ENCODE data around the gene MACROD2.

The MACROD2 gene

GRCh38 chr20:15578113-15578512, 1582.8 kb downstream of the MACROD2 start:
- no peak for TF ChIP-seq Cebpa-rat (IDR thresholded peaks at IDR 0.05)
- no peaks in the 10 kb centered on the region for H3K36me3 ChIP-seq
- no peak overlapping the region for H3K4me2 ChIP-seq

GRCh38 chr20:15579688-15580087, 1584.4 kb downstream of the MACROD2 start:
- Histone ChIP-seq H3K27me3 (no peaks in the 10 kb centered on the region), H3K9me3 (replicated peaks in 1 of 11) (no peaks in the 10 kb centered on the region), H4K20me1 (no peaks in the 10 kb centered on the region), H3K4me2 (no peak overlapping the region), H3K4me1 (no peaks in the 10 kb centered on the region), H3K9ac (no peak overlapping the region), H3K27ac (no peak overlapping the region), H3K36me3 (no peaks in the 10 kb centered on the region), H3K4me3 (no peak overlapping the region)
- TF ChIP-seq Cebpa-rat (IDR thresholded peaks at IDR 0.05), result no peak

More at GRCh38 chr20:15578113-15578512, 1582.8 kb downstream of the MACROD2 start:
- Histone ChIP-seq H4K20me1 (no peaks in the 10 kb centered on the region), H3K4me1 (no peaks in the 10 kb centered on the region), H3K27me3 (no peaks in the 10 kb centered on the region), H3K9me3 (replicated peaks in 1 of 11) (no peaks in the 10 kb centered on the region), H3K9ac (no peak overlapping the region), H3K27ac (no peak overlapping the region), H3K4me3 (no peak overlapping the region)

GRCh38 chr20:15582146-15582760, 1586.9 kb downstream of the MACROD2 start:
- no peaks in the 10 kb centered on the region for H3K4me1 ChIP-seq
- no peaks in the 10 kb centered on the region for H3K36me3 ChIP-seq
- no peak overlapping the region for H3K4me2 ChIP-seq
- H3K27me3 ChIP-seq, result no peaks in the 10 kb centered on the region
- no peaks in the 10 kb centered on the region for H4K20me1 ChIP-seq
- peaks cover 0 to 5% (median 0%) of the 10 kb centered on the region in 11 experiments; a peak in 6 of 22 replicates for H3K9me3 ChIP-seq (replicated peaks in 1 of 11)
- no peak overlapping the region for H3K27ac ChIP-seq
- H3K9ac ChIP-seq, result no peak overlapping the region
- TF ChIP-seq Cebpa-rat (IDR thresholded peaks at IDR 0.05), result no peak
- H3K4me3 ChIP-seq, result no peak overlapping the region

GRCh38 chr20:15584507-15584906, 1589.2 kb downstream of the MACROD2 start:
- H3K27ac ChIP-seq, result no peak overlapping the region
- no peaks in the 10 kb centered on the region for H3K4me1 ChIP-seq
- H3K9me3 ChIP-seq (replicated peaks in 1 of 11), result peaks cover 0 to 17% (median 10%) of the 10 kb centered on the region in 11 experiments; a peak in 12 of 22 replicates
- H3K9ac ChIP-seq, result no peak overlapping the region
- no peaks in the 10 kb centered on the region for H3K36me3 ChIP-seq
- no peak for TF ChIP-seq Cebpa-rat (IDR thresholded peaks at IDR 0.05)
- no peak overlapping the region for H3K4me2 ChIP-seq
- H3K4me3 ChIP-seq, result no peak overlapping the region
- H3K27me3 ChIP-seq, result no peaks in the 10 kb centered on the region
- no peaks in the 10 kb centered on the region for H4K20me1 ChIP-seq

- H3K4me2 ChIP-seq, result no peak overlapping the region
- TF ChIP-seq Cebpa-rat (IDR thresholded peaks at IDR 0.05), result no peak
- no peak overlapping the region for H3K27ac ChIP-seq
- H3K36me3 ChIP-seq, result no peaks in the 10 kb centered on the region
- H3K9me3 ChIP-seq (replicated peaks in 1 of 11), result peaks cover 0 to 3% (median 1%) of the 10 kb centered on the region in 11 experiments; a peak in 8 of 22 replicates
- no peaks in the 10 kb centered on the region for H3K27me3 ChIP-seq
- H3K4me3 ChIP-seq, result no peak overlapping the region
- H3K9ac ChIP-seq, result no peak overlapping the region
- no peaks in the 10 kb centered on the region for H4K20me1 ChIP-seq
- no peaks in the 10 kb centered on the region for H3K4me1 ChIP-seq
These were observed 1597.8 kb downstream of the MACROD2 start for GRCh38 chr20:15593081-15593480.

- no peak overlapping the region for H3K9ac ChIP-seq
- no peaks in the 10 kb centered on the region for H3K9me3 ChIP-seq (replicated peaks in 1 of 11)
- no peaks in the 10 kb centered on the region for H4K20me1 ChIP-seq
- no peaks in the 10 kb centered on the region for H3K36me3 ChIP-seq
- H3K4me3 ChIP-seq, result no peak overlapping the region
- H3K4me1 ChIP-seq, result no peaks in the 10 kb centered on the region
- H3K27me3 ChIP-seq, result no peaks in the 10 kb centered on the region
- no peak overlapping the region for H3K27ac ChIP-seq
- no peak for TF ChIP-seq Cebpa-rat (IDR thresholded peaks at IDR 0.05)
- H3K4me2 ChIP-seq, result no peak overlapping the region
These were observed 1598.9 kb downstream of the MACROD2 start for GRCh38 chr20:15594158-15594695.

GRCh38 chr20:15596220-15596890, 1601.0 kb downstream of the MACROD2 start:
- H3K4me3 ChIP-seq, result no peak overlapping the region
- no peak for TF ChIP-seq Cebpa-rat (IDR thresholded peaks at IDR 0.05)
- H3K27ac ChIP-seq, result no peak overlapping the region
- H3K36me3 ChIP-seq, result no peaks in the 10 kb centered on the region
- no peaks in the 10 kb centered on the region for H4K20me1 ChIP-seq
- no peaks in the 10 kb centered on the region for H3K4me1 ChIP-seq
- no peak overlapping the region for H3K9ac ChIP-seq
- no peaks in the 10 kb centered on the region for H3K27me3 ChIP-seq
- no peak overlapping the region for H3K4me2 ChIP-seq
- no peaks in the 10 kb centered on the region for H3K9me3 ChIP-seq (replicated peaks in 1 of 11)

- H3K36me3 ChIP-seq, result no peaks in the 10 kb centered on the region
- no peak overlapping the region for H3K4me2 ChIP-seq
These were observed 1602.0 kb downstream of the MACROD2 start for GRCh38 chr20:15597306-15597705.

GRCh38 chr20:15599961-15600360, 1604.6 kb downstream of the MACROD2 start:
- H3K27me3 ChIP-seq, result no peaks in the 10 kb centered on the region
- H3K4me3 ChIP-seq, result no peak overlapping the region
- H3K9me3 ChIP-seq (replicated peaks in 1 of 11), result no peaks in the 10 kb centered on the region
- H4K20me1 ChIP-seq, result no peaks in the 10 kb centered on the region
- no peak overlapping the region for H3K4me2 ChIP-seq
- no peak for TF ChIP-seq Cebpa-rat (IDR thresholded peaks at IDR 0.05)
- no peak overlapping the region for H3K27ac ChIP-seq
- no peaks in the 10 kb centered on the region for H3K36me3 ChIP-seq
- H3K4me1 ChIP-seq, result no peaks in the 10 kb centered on the region
- no peak overlapping the region for H3K9ac ChIP-seq

More at GRCh38 chr20:15597306-15597705, 1602.0 kb downstream of the MACROD2 start:
- H3K4me1 ChIP-seq, result no peaks in the 10 kb centered on the region
- no peaks in the 10 kb centered on the region for H3K27me3 ChIP-seq
- H4K20me1 ChIP-seq, result no peaks in the 10 kb centered on the region
- H3K27ac ChIP-seq, result no peak overlapping the region
- no peak for TF ChIP-seq Cebpa-rat (IDR thresholded peaks at IDR 0.05)
- no peaks in the 10 kb centered on the region for H3K9me3 ChIP-seq (replicated peaks in 1 of 11)
- no peak overlapping the region for H3K9ac ChIP-seq
- no peak overlapping the region for H3K4me3 ChIP-seq

- Histone ChIP-seq H3K9ac (no peak overlapping the region), H3K27me3 (no peaks in the 10 kb centered on the region), H3K4me3 (no peak overlapping the region), H3K4me1 (no peaks in the 10 kb centered on the region), H3K4me2 (no peak overlapping the region), H4K20me1 (no peaks in the 10 kb centered on the region), H3K9me3 (replicated peaks in 1 of 11) (no peaks in the 10 kb centered on the region), H3K36me3 (no peaks in the 10 kb centered on the region), H3K27ac (no peak overlapping the region)
- TF ChIP-seq Cebpa-rat (IDR thresholded peaks at IDR 0.05), result no peak
These were observed 1605.2 kb downstream of the MACROD2 start for GRCh38 chr20:15600565-15600964.

Measured in BLaER1 treated with 17β-estradiol and CSF1 and Interleukin-3, amounts not matched to agents 10 nM and 100 nM (cell line).